ENCODE data around the gene LDLRAD4. TPM values are rescaled to one million over a fixed set of nuclear protein-coding genes. Genes with fewer than 3 reads are reported as not detected.

LDLRAD4 gene
- polyA plus RNA-seq, 4 donors: 2.7 to 17.6 (median 7.0) TPM

DNA sequence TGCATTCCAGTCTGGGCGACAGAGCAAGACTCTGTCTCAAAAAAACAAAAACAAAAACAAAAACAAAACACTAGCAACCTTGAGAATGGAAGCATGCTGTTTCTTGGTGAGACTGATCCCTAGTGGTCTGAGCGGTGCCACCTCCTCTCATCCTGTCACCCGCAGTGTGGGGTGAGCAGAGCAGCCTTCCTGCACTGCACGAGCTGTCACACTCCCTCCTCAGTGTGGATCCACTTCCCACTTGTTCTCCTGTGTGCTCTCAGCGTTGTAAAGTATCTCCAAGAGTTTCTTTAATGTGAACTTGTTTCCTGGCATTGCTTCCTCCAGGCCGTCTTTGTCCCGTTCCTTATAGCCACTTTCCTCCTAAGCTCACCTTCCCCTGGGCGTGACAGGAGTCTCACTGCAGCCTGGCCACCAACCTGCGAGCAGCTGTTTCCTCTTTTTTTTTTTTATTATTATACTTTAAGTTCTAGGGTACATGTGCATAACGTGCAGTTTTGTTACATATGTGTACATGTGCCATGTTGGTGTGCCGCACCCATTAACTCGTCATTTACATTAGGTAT lies 287.3 kb downstream of the LDLRAD4 start:
- H3K9me3 ChIP-seq (ENCODE audit: control insufficient read depth in 2 of 2, insufficient read depth in 1 of 2, low read depth in 1 of 2, low read length in 1 of 2): peaks cover 0 to 5% of the 10 kb centered on the region in 2 donors
- no peak for DNase-seq
- FAIRE-seq: no peak
- 61 to 74% (median 72%) methylated on average over 12 of the region's 12 CpGs for WGBS, 3 donors
- no peaks in the 10 kb centered on the region for H3K27me3 ChIP-seq (ENCODE audit: control insufficient read depth in 3 of 3, insufficient read depth in 3 of 3, low read length in 3 of 3)
- H3K27ac ChIP-seq (ENCODE audit: low read depth in 1 of 3, low read length in 2 of 3): no peak overlapping the region
- no peaks in the 10 kb centered on the region for H3K36me3 ChIP-seq (ENCODE audit: control insufficient read depth in 3 of 3, insufficient read depth in 2 of 3, low read depth in 1 of 3, low read length in 3 of 3)
- H3K4me1 ChIP-seq (ENCODE audit: control insufficient read depth in 3 of 3, insufficient read depth in 2 of 3, low read depth in 1 of 3, low read length in 2 of 3): peaks cover 0 to under 1% (median 0%) of the 10 kb centered on the region in 3 donors
- no peak overlapping the region for H3K4me3 ChIP-seq (ENCODE audit: low read depth in 1 of 3, low read length in 3 of 3)

DNA sequence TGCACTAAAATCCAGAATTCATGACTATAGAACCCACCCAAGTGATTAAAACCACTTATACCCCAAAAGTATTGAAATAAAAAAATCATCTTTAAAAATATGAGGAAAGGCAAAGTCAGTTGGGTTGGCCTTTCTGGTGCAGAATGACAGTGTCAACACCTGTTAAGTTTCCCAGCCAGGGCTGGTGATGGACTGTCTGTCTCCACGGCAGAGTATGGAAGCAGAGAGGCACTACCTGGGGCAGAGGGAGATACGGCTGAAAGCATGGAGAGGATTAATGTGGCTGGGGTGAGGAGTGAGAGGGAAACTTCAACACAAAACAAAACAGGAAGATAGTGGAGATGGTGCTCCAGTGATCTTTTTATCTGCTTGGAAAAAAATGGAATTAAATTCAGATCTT lies 292.0 kb downstream of the LDLRAD4 start:
- DNase-seq (no peak), FAIRE-seq (no peak)
- WGBS, 3 donors: 89 to 98% (median 91%) methylated on average over 2 of the region's 2 CpGs
- no peaks in the 10 kb centered on the region for H3K36me3 ChIP-seq (ENCODE audit: control insufficient read depth in 3 of 3, insufficient read depth in 2 of 3, low read depth in 1 of 3, low read length in 3 of 3)
- no peak overlapping the region for H3K4me3 ChIP-seq (ENCODE audit: low read depth in 1 of 3, low read length in 3 of 3)
- no peaks in the 10 kb centered on the region for H3K27me3 ChIP-seq (ENCODE audit: control insufficient read depth in 3 of 3, insufficient read depth in 3 of 3, low read length in 3 of 3)
- no peaks in the 10 kb centered on the region for H3K4me1 ChIP-seq (ENCODE audit: control insufficient read depth in 3 of 3, insufficient read depth in 2 of 3, low read depth in 1 of 3, low read length in 2 of 3)
- no peak overlapping the region for H3K27ac ChIP-seq (ENCODE audit: low read depth in 1 of 3, low read length in 2 of 3)
- peaks cover 0 to 5% of the 10 kb centered on the region in 2 donors for H3K9me3 ChIP-seq (ENCODE audit: control insufficient read depth in 2 of 2, insufficient read depth in 1 of 2, low read depth in 1 of 2, low read length in 1 of 2)

DNA sequence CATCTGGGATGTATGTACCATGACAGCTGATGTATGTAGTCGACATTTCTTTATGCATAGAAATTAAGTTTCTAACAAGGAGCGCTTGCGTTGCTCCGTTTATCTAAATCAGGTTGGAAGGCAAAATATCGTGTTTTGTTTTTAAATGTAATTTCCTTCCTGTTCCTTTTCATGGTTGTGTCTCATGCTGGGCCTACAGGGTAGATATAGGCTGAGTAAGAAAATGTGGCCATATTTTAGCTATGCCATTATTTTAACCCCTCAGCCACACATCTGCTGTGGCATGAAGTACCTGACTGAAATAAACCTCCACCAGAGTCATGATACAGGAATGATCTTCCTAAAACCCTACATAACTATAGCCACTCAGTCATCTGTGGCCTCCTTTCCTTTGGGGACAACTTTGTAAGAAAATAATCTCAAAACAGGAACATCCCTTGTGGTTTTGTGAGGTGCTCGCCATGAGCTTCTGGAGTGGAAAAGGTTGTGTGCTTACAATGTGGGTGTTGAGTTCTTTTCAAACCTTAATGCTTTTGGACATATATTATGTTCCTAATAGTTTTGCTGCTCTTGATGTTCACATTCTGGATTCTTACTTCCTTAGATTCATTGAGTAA lies 293.5 kb downstream of the LDLRAD4 start:
- WGBS, 3 donors: 81 to 90% (median 90%) methylated on average over 6 of the region's 6 CpGs
- Histone ChIP-seq H3K4me1 (ENCODE audit: control insufficient read depth in 3 of 3, insufficient read depth in 2 of 3, low read depth in 1 of 3, low read length in 2 of 3) (no peaks in the 10 kb centered on the region), H3K27ac (ENCODE audit: low read depth in 1 of 3, low read length in 2 of 3) (no peak overlapping the region), H3K36me3 (ENCODE audit: control insufficient read depth in 3 of 3, insufficient read depth in 2 of 3, low read depth in 1 of 3, low read length in 3 of 3) (no peaks in the 10 kb centered on the region), H3K9me3 (ENCODE audit: control insufficient read depth in 2 of 2, insufficient read depth in 1 of 2, low read depth in 1 of 2, low read length in 1 of 2) (peaks cover 0 to 5% of the 10 kb centered on the region in 2 donors), H3K27me3 (ENCODE audit: control insufficient read depth in 3 of 3, insufficient read depth in 3 of 3, low read length in 3 of 3) (no peaks in the 10 kb centered on the region), H3K4me3 (ENCODE audit: low read depth in 1 of 3, low read length in 3 of 3) (no peak overlapping the region)
- no peak for DNase-seq
- no peak for FAIRE-seq

DNA sequence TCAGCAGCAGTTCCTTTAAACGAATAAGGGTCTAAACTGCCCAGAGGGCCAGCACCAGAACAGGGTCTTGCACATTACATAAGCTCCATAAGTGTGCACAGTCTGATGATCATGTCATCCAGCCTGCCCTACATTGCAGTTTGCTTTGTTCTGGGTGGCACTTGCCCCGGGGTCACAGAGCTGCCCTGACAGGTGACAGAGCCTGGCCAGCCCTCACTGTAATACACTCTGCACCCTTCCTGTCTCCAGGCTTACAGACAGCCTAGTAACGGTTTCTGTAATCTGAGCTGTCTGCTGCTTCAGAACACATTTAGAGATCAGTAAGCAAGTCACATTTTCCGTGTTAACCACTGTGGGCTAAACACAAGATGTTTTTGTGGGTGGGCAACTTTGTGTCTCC lies 294.5 kb downstream of the LDLRAD4 start:
- Histone ChIP-seq H3K27ac (ENCODE audit: low read depth in 1 of 3, low read length in 2 of 3) (no peak overlapping the region), H3K4me3 (ENCODE audit: low read depth in 1 of 3, low read length in 3 of 3) (no peak overlapping the region), H3K27me3 (ENCODE audit: control insufficient read depth in 3 of 3, insufficient read depth in 3 of 3, low read length in 3 of 3) (no peaks in the 10 kb centered on the region), H3K36me3 (ENCODE audit: control insufficient read depth in 3 of 3, insufficient read depth in 2 of 3, low read depth in 1 of 3, low read length in 3 of 3) (no peaks in the 10 kb centered on the region), H3K9me3 (ENCODE audit: control insufficient read depth in 2 of 2, insufficient read depth in 1 of 2, low read depth in 1 of 2, low read length in 1 of 2) (peaks cover 0 to 7% of the 10 kb centered on the region in 2 donors), H3K4me1 (ENCODE audit: control insufficient read depth in 3 of 3, insufficient read depth in 2 of 3, low read depth in 1 of 3, low read length in 2 of 3) (no peaks in the 10 kb centered on the region)
- 53 to 57% (median 53%) methylated on average over 4 of the region's 4 CpGs for WGBS, 3 donors
- DNase-seq (peak in 1 of 2 donors; percentile 5), FAIRE-seq (no peak)

DNA sequence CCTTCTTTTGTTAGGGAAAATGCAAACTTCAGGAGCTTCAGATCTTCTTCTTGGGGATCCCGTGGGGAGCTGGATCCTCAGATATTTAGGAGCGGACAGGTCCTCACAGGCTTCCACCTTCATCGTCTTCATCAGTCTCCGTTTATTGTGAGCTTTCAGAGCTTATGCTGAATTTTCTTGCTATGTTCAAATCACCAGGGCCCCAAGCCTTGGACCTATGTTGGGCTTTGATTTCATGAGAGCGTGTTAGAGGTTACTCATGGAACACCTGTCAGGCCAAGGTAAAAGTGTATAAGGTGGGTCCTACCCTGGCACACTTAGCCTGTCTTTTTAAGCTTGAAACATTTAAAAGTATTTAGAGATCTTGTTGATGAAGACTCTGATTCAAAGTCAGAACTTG lies 294.9 kb downstream of the LDLRAD4 start:
- FAIRE-seq (no peak), DNase-seq (no peak)
- 95 to 98% (median 97%) methylated on average over 5 of the region's 5 CpGs for WGBS, 3 donors
- Histone ChIP-seq H3K4me3 (ENCODE audit: low read depth in 1 of 3, low read length in 3 of 3) (no peak overlapping the region), H3K9me3 (ENCODE audit: control insufficient read depth in 2 of 2, insufficient read depth in 1 of 2, low read depth in 1 of 2, low read length in 1 of 2) (peaks cover 0 to 7% of the 10 kb centered on the region in 2 donors), H3K27ac (ENCODE audit: low read depth in 1 of 3, low read length in 2 of 3) (no peak overlapping the region), H3K27me3 (ENCODE audit: control insufficient read depth in 3 of 3, insufficient read depth in 3 of 3, low read length in 3 of 3) (no peaks in the 10 kb centered on the region), H3K4me1 (ENCODE audit: control insufficient read depth in 3 of 3, insufficient read depth in 2 of 3, low read depth in 1 of 3, low read length in 2 of 3) (no peaks in the 10 kb centered on the region), H3K36me3 (ENCODE audit: control insufficient read depth in 3 of 3, insufficient read depth in 2 of 3, low read depth in 1 of 3, low read length in 3 of 3) (no peaks in the 10 kb centered on the region)

DNA sequence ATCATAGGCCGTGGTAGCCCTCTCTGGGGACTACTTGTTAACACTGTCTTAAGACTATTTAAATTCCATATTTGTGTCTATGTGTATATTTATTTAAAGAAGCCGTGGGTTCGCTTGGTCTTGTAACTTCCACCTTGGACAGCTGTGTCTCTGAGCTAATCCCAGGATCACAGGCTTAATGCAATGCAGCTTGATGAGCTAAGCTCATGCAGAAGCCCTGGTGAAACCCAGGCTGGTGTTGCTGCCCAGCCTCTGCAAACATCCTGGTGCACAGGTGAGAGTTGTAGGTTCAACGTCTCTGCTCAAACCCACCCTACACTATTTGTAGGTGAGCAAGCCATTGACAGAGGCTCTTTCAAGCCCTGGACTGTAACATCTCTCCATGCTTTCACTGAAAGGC lies 296.0 kb downstream of the LDLRAD4 start:
- Histone ChIP-seq H3K36me3 (ENCODE audit: control insufficient read depth in 3 of 3, insufficient read depth in 2 of 3, low read depth in 1 of 3, low read length in 3 of 3) (no peaks in the 10 kb centered on the region), H3K27ac (ENCODE audit: low read depth in 1 of 3, low read length in 2 of 3) (no peak overlapping the region), H3K4me1 (ENCODE audit: control insufficient read depth in 3 of 3, insufficient read depth in 2 of 3, low read depth in 1 of 3, low read length in 2 of 3) (no peaks in the 10 kb centered on the region), H3K27me3 (ENCODE audit: control insufficient read depth in 3 of 3, insufficient read depth in 3 of 3, low read length in 3 of 3) (no peaks in the 10 kb centered on the region), H3K4me3 (ENCODE audit: low read depth in 1 of 3, low read length in 3 of 3) (no peak overlapping the region), H3K9me3 (ENCODE audit: control insufficient read depth in 2 of 2, insufficient read depth in 1 of 2, low read depth in 1 of 2, low read length in 1 of 2) (peaks cover 0 to 2% of the 10 kb centered on the region in 2 donors)
- FAIRE-seq (no peak), DNase-seq (no peak)
- WGBS, 3 donors: 88 to 94% (median 92%) methylated on average over 4 of the region's 4 CpGs

DNA sequence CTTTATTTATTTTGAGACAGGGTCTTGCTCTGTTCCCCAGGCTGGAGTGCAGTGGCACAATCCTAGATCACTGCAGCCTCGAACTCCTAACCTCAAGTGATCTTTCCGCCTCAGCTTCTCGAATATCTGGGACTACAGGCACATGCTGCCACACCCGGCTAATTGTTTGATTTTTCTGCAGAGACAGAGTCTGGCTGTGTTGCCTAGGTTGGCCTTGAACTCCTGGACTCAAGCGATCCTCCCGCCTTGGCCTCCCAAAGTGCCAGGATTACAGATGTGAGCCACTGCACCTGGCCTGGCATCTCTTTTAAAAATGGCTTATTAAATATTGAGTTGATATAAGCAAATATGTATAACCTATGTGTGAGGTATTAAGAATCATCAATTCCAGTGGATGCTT lies 298.3 kb downstream of the LDLRAD4 start:
- 90 to 94% (median 93%) methylated on average over 6 of the region's 6 CpGs for WGBS, 3 donors
- FAIRE-seq (no peak), DNase-seq (no peak)
- Histone ChIP-seq H3K4me1 (ENCODE audit: control insufficient read depth in 3 of 3, insufficient read depth in 2 of 3, low read depth in 1 of 3, low read length in 2 of 3) (no peaks in the 10 kb centered on the region), H3K27me3 (ENCODE audit: control insufficient read depth in 3 of 3, insufficient read depth in 3 of 3, low read length in 3 of 3) (no peaks in the 10 kb centered on the region), H3K36me3 (ENCODE audit: control insufficient read depth in 3 of 3, insufficient read depth in 2 of 3, low read depth in 1 of 3, low read length in 3 of 3) (no peaks in the 10 kb centered on the region), H3K27ac (ENCODE audit: low read depth in 1 of 3, low read length in 2 of 3) (no peak overlapping the region), H3K9me3 (ENCODE audit: control insufficient read depth in 2 of 2, insufficient read depth in 1 of 2, low read depth in 1 of 2, low read length in 1 of 2) (peaks cover 0 to 2% of the 10 kb centered on the region in 2 donors), H3K4me3 (ENCODE audit: low read depth in 1 of 3, low read length in 3 of 3) (no peak overlapping the region)

DNA sequence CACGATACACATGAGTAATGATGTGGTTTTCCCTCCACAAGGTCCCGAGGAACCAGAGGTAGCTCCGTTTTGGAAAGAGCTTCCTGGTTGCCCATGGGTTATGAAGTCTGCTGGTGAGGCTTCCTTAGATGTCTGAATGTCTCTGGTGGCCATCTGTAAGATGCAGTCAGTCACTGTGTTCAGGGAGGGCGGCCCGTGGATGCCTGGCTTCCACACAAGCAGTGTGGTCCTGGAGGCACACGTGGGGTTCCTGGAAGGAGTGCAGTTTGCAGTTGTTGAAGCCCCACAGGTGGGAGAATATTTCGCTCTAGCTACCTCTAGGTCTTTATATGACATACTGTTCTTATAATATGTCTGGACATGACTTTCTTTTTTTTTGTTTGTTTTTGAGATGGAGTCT lies 298.8 kb downstream of the LDLRAD4 start:
- Histone ChIP-seq H3K36me3 (ENCODE audit: control insufficient read depth in 3 of 3, insufficient read depth in 2 of 3, low read depth in 1 of 3, low read length in 3 of 3) (no peaks in the 10 kb centered on the region), H3K27ac (ENCODE audit: low read depth in 1 of 3, low read length in 2 of 3) (no peak overlapping the region), H3K9me3 (ENCODE audit: control insufficient read depth in 2 of 2, insufficient read depth in 1 of 2, low read depth in 1 of 2, low read length in 1 of 2) (peaks cover 0 to 2% of the 10 kb centered on the region in 2 donors), H3K4me1 (ENCODE audit: control insufficient read depth in 3 of 3, insufficient read depth in 2 of 3, low read depth in 1 of 3, low read length in 2 of 3) (no peaks in the 10 kb centered on the region), H3K4me3 (ENCODE audit: low read depth in 1 of 3, low read length in 3 of 3) (no peak overlapping the region), H3K27me3 (ENCODE audit: control insufficient read depth in 3 of 3, insufficient read depth in 3 of 3, low read length in 3 of 3) (no peaks in the 10 kb centered on the region)
- no peak for DNase-seq
- FAIRE-seq: no peak
- WGBS, 3 donors: 87 to 91% (median 88%) methylated on average over 7 of the region's 7 CpGs

DNA sequence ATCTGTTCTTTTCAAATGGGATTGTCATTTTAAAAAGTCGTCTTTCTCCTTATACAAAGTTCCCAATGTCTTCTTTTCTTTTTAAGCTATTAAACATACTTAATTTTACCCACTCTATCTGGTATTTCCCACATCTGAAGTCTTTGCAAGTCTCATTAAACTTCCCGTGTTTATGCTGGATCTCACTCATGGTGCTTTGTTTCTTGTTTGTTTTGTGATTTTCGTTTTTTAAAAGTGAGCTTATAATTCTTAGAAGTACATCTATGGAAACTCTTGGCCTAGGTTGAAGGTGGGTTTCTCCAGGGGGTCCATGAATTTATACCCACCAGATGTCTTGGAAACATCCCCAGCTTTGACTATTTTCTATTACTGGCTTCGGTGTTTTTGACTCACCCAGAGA lies 299.8 kb downstream of the LDLRAD4 start:
- Histone ChIP-seq H3K36me3 (ENCODE audit: control insufficient read depth in 3 of 3, insufficient read depth in 2 of 3, low read depth in 1 of 3, low read length in 3 of 3) (no peaks in the 10 kb centered on the region), H3K4me3 (ENCODE audit: low read depth in 1 of 3, low read length in 3 of 3) (no peak overlapping the region), H3K27ac (ENCODE audit: low read depth in 1 of 3, low read length in 2 of 3) (no peak overlapping the region), H3K4me1 (ENCODE audit: control insufficient read depth in 3 of 3, insufficient read depth in 2 of 3, low read depth in 1 of 3, low read length in 2 of 3) (no peaks in the 10 kb centered on the region), H3K9me3 (ENCODE audit: control insufficient read depth in 2 of 2, insufficient read depth in 1 of 2, low read depth in 1 of 2, low read length in 1 of 2) (peaks cover 0 to 2% of the 10 kb centered on the region in 2 donors), H3K27me3 (ENCODE audit: control insufficient read depth in 3 of 3, insufficient read depth in 3 of 3, low read length in 3 of 3) (no peaks in the 10 kb centered on the region)
- DNase-seq (no peak), FAIRE-seq (no peak)
- WGBS, 3 donors: 75 to 93% (median 81%) methylated on average over 4 of the region's 4 CpGs

All from small intestine (tissue), 7 donors.